DMS153 treated with DMSO at 0.1 percent for 48 hours (cell line): ENCODE data around the gene SPEG.

Source experiments
- DNase-seq: peaks from one replicate; lab custom pipeline; 2025; ENCODE audit not compliant: unreplicated experiment; lab: John Stamatoyannopoulos, UW

The SPEG gene

GRCh38 chr2:219423652-219424377 is 10.8 kb upstream of the SPEG start:
- DNase-seq, result no peak

GRCh38 chr2:219425238-219426067 is 9.2 kb upstream of the SPEG start:
- DNase-seq, result no peak

- DNase-seq, result no peak
These were observed 8.6 kb upstream of the SPEG start for GRCh38 chr2:219426068-219426443.

DNA sequence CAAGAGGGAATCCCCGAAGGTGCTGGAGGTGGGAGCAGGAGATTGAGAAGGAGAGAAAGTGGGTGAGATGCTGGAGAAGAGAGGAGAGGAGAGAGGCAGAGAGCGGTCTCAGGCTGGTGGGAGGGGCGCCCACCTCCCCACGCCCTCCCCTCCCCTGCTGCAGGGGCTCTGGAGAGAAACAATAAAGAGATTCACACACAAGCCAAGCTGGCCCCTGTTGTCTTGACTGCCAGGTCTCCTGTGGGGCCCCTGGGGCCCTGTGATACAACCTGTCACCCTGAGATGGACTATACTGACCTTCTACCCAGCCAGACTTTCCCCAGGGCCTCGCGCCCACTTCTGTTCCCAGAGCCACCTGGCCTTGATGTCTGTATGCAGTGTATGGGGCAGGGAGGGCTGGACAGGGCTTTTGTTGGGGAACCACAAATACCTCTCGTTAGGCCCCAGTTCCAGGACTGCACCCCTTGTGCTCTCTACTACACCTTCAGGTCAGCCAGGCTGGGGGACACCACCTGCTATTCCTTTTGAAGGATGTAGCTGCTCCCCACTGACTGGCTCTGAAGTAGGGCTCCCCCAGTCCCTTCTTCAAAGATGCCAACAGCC is 8.0 kb upstream of the SPEG start:
- DNase-seq, result no peak

GRCh38 chr2:219428469-219428868 is 6.2 kb upstream of the SPEG start:
- no peak for DNase-seq

DNA sequence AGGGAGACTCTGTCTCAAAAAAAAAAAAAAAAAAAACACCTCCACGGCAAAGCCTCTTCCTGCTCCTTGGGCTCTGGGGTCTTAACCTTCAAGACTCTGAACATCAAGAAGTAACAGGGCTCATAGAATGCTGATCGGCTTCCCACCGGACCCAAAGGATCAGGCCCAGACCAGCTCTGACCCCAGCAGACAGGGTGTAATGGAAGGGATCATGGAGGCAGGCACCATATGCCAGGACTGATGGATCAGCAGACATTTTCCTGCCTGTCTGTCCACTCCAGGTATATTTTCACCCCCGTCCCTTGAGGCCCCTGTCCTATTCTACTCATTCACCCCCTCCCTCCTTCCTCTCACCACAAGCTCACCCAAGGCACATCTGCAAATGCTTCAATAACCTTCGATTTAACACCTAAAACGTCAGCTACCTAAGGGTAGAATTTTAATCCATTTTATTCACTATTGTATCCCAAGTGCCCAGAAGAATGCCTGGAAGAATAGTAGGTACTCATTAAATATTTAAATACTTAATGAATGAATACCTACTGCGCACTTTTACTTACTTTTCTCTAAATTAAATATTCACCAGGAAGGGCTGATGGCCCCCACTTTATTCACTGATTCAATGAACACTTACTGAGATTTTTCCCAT is 4.6 kb upstream of the SPEG start:
- no peak for DNase-seq

DNA sequence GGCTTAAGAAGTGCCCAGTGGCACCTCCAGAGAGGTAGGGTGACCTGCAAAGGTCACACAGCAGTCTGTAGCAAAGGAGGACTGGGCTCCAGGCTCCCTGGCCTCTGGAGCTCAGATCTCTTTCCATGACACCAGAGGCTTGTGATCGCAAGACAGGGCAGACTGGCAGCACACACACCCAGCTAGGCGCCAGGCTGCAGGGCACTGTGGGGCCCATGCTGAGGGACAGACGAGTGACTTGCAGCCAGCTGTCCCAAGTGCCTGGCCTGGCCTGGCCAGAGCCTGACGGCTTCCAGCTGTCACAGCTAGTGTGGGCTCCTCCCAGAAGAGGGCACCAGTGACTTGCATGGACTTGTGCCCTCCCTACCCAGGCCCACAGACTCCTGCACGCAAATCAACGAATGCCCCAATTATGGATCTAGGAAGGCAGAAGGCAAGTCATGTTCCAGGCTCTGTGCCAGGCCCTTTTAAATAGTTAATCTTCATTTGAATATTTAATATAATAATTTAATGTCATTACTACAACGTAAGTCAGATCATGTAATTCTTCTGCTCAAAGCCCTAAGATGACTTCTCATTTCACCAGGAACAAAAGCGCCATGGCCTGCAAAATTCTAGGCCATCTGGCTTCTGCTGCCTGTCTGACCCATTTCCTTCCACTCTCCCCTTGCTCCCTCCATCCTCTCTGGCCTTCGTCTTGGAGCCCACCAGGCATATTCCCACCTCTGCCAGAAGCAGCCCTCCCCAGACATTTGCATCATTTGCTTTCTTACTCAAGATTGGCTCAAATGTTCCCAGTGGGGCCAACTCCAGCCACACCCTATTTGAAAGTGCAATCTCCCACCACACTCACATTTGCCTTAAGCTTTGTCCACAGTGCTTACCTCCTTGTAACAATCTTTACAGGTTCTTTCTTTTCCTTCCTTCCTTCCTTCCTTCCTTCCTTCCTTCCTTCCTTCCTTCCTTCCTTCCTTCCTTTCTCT is 3.7 kb upstream of the SPEG start:
- no peak for DNase-seq

GRCh38 chr2:219433666-219434467 is 776 bp upstream of the SPEG start:
- DNase-seq, result peak; percentile 12

GRCh38 chr2:219434468-219434717 is 250 bp upstream of the SPEG start:
- DNase-seq, result no peak

- DNase-seq, result no peak
These were observed 1.1 kb downstream of the SPEG start for GRCh38 chr2:219435701-219436100.

GRCh38 chr2:219436491-219436890 is 1.8 kb downstream of the SPEG start:
- DNase-seq, result no peak

DNA sequence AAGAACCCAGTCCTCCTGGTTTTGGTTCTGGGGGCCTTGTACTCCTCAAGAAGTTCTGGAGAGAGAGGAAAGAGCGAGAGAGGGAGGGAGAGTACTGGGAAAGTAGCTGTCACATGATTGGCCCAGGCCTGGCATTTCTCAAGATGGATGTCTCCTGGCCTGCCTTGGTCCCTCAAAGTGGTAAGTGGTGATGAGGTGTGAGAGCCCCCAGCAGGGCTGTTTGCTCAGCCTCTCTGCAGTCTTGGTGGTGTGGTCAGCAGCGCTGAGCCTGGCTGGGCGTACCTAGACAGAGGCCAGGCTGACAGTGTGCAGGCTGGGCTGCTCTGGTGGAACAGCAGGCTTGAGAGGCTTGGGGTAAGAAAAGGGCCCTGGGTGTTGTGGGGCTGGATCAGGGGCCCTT is 2.5 kb downstream of the SPEG start:
- DNase-seq, result no peak

GRCh38 chr2:219437690-219438206 is 3.1 kb downstream of the SPEG start:
- DNase-seq, result no peak

GRCh38 chr2:219438453-219438852 is 3.8 kb downstream of the SPEG start:
- no peak for DNase-seq

- DNase-seq, result no peak
These were observed 4.9 kb downstream of the SPEG start for GRCh38 chr2:219439506-219439905.

DNA sequence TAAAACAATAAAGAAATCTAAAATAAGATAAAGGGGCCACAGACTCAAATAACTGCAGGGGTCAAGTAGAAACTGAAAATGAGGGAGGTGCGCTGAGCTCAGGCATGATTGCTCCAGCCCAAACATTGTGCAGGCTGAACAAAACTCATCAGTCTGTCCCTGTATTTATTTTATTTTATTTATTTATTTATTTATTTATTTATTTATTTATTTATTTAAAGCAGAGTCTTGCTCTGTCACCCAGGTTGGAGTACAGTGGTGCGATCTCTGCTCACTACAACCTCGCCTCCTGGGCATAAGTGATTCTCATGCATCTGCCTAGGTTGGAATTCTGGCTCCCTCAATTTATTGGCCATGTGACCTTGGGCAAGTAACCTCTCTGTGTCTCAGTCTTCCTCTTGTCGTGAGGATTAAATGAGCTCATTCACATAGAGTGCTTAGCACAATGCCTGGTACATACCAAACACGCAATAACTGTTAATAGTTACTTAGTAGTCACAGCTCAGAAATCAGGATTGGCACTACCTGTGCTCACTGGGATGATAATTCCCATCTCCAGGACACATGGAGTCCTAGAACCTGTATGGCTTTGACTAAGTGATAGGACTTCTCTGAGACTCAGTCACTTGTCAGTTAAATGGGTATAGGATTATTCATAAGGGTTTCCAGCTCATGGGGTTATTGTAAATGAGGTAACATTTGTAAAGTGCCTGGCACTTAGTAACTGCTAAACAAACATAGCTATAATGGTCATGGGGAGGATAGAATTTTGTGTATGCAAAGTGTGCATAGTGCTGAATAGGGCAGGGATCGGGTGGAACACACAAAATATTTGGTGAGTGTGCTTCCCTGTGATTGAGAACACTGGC is 6.0 kb downstream of the SPEG start:
- no peak for DNase-seq

DNA sequence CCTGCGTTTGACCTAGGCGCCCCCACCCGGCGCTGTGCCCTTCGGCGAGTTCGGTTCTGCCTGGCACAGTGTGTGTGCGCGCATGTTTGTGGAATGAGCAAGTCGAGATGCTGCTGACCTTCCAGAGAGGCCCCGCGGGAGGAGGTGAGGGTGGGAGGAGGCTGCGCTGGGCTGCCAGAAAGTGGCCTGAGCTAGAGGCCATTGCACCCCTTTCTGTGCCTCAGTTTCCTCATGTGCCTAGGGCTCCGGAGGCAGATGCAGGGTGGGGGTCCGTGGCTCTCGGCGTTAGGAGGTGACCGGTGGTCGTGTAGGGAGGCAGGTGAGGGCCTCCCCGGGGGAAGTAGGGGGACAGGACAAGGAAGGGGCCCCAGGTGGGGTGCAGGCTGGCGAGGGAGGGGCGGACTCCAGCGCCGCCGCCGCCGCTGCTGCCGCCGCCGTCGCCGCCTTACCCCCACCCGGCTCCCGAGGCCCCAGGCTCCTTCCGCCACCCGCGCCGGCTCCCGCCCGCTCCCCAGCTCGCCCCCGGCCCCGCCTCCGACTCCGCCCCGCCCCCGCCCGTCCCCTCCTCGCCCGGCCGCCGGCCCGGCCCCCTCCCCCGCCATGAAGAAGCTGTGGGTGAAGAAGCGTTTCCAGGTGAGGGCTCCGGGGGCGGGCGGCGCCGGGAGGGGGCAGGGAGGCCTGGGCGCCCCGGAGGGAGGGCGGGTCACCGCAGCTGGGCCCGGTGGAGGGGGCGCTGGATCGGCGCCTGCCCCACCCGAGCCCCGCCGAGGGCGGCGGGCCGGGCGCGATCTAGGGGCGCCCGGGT is 7.0 kb downstream of the SPEG start:
- DNase-seq, result no peak
